Trophoblast cell (in vitro differentiated cells and primary cell): Measurements from ENCODE around the gene SLC47A2. TPM values are rescaled to one million over a fixed set of nuclear protein-coding genes. Genes with fewer than 3 reads are reported as not detected.
"Not testable (repeated sequence)": the region's sequence is repeated elsewhere in the genome, so short reads cannot be mapped to it uniquely, and the experiment has no call there.

Experiments
- DNase-seq, 2 donors: peaks; one replicate each; pipeline ENCODE4 v3.0.0-alpha.2; 2016
- H2AFZ ChIP-seq: 2 replicates; pipeline ENCODE4 v1.6.1; 2013; ENCODE audit warnings: low read length, moderate library complexity, mild to moderate bottlenecking; ENCODE audit not compliant: insufficient read depth, poor library complexity
- H2AK5ac ChIP-seq: 2 replicates; pipeline ENCODE4 v1.6.1; 2013; ENCODE audit warnings: mild to moderate bottlenecking, low read length
- H2BK120ac ChIP-seq: 2 replicates; pipeline ENCODE4 v1.6.1; 2013; ENCODE audit warnings: low read length, mild to moderate bottlenecking, moderate library complexity; ENCODE audit not compliant: insufficient read depth, poor library complexity
- H2BK12ac ChIP-seq: 2 replicates; pipeline ENCODE4 v1.6.1; 2013; ENCODE audit warnings: mild to moderate bottlenecking, low read length, moderate library complexity
- H2BK5ac ChIP-seq: 2 replicates; pipeline ENCODE4 v1.6.1; 2013; ENCODE audit warnings: low read length, low read depth, moderate library complexity, mild to moderate bottlenecking; ENCODE audit not compliant: poor library complexity
- H3K14ac ChIP-seq: 2 replicates; pipeline ENCODE4 v1.6.1; 2013; ENCODE audit warnings: mild to moderate bottlenecking, low read length
- H3K18ac ChIP-seq: 2 replicates; pipeline ENCODE4 v1.6.1; 2013; ENCODE audit warnings: mild to moderate bottlenecking, low read length
- H3K23ac ChIP-seq: 2 replicates; pipeline ENCODE4 v1.6.1; 2013; ENCODE audit warnings: low read length
- H3K27ac ChIP-seq: 2 replicates; pipeline ENCODE4 v1.5.1; 2013; ENCODE audit warnings: low read depth, mild to moderate bottlenecking, inconsistent platforms, low read length, moderate library complexity
- H3K27me3 ChIP-seq: 2 replicates; pipeline ENCODE4 v1.6.1; 2013; ENCODE audit warnings: inconsistent platforms, mild to moderate bottlenecking, low read length, moderate library complexity; ENCODE audit not compliant: insufficient read depth
- H3K36me3 ChIP-seq, 2 experiments: 1 replicate in 1 of 2; 2 replicates in 1 of 2; pipeline ENCODE4 v1.6.1; 2013; ENCODE audit warnings: low read length in 2 of 2, mild to moderate bottlenecking in 2 of 2, moderate library complexity in 1 of 2; ENCODE audit not compliant: insufficient read depth in 2 of 2, control insufficient read depth in 1 of 2
- H3K4ac ChIP-seq: 2 replicates; pipeline ENCODE4 v1.6.1; 2013; ENCODE audit warnings: low read depth, mild to moderate bottlenecking, low read length, moderate library complexity
- H3K4me1 ChIP-seq, 2 experiments: 1 replicate in 1 of 2; 2 replicates in 1 of 2; pipeline ENCODE4 v1.6.1; 2013; ENCODE audit warnings: low read length in 2 of 2, mild to moderate bottlenecking in 2 of 2, moderate library complexity in 1 of 2; ENCODE audit not compliant: insufficient read depth in 2 of 2, control insufficient read depth in 1 of 2
- H3K4me2 ChIP-seq: 2 replicates; pipeline ENCODE4 v1.6.1; 2013; ENCODE audit warnings: inconsistent platforms, mild to moderate bottlenecking, low read length, moderate library complexity
- H3K4me3 ChIP-seq: 2 replicates; pipeline ENCODE4 v1.5.1; 2013; ENCODE audit warnings: mild to moderate bottlenecking, low read depth, low read length, inconsistent platforms
- H3K79me1 ChIP-seq: one replicate; pipeline ENCODE4 v1.6.1; 2013; ENCODE audit warnings: low read length
- H3K79me2 ChIP-seq: 2 replicates; pipeline ENCODE4 v1.6.1; 2013; ENCODE audit warnings: low read length, mild to moderate bottlenecking; ENCODE audit not compliant: control insufficient read depth, insufficient read depth, poor library complexity
- H3K9ac ChIP-seq: 2 replicates; pipeline ENCODE4 v1.6.1; 2013; ENCODE audit warnings: mild to moderate bottlenecking, low read length
- H3K9me3 ChIP-seq: 2 replicates; pipeline ENCODE4 v1.6.1; 2013; ENCODE audit warnings: low read depth, mild to moderate bottlenecking, control low read depth, inconsistent platforms, low read length; ENCODE audit not compliant: insufficient read depth
- H4K12ac ChIP-seq: 2 replicates; pipeline ENCODE4 v1.6.1; 2013; ENCODE audit warnings: low read depth, mild to moderate bottlenecking, low read length, moderate library complexity
- H4K8ac ChIP-seq: 2 replicates; pipeline ENCODE4 v1.6.1; 2013; ENCODE audit warnings: low read depth, mild to moderate bottlenecking, low read length, moderate library complexity
- H4K91ac ChIP-seq: one replicate; pipeline ENCODE4 v1.6.1; 2013; ENCODE audit warnings: low read depth, mild to moderate bottlenecking, low read length, moderate library complexity
- WGBS: extraction: QIAGEN DNeasy Blood & Tissue Kit; methylation state at CpG from one replicate; pipeline ENCODE4 v1.1.7; 2013; ENCODE audit warnings: missing lambda C conversion rate; ENCODE audit not compliant: insufficient read length, insufficient coverage; ENCODE audit errors: extremely low coverage; 5-methylcytosine and 5-hydroxymethylcytosine counted together
- polyA plus RNA-seq: library from polyadenylated mRNA; stranded (reverse); fragments of 200-250 nt; gene quantifications from 2 replicates; pipeline ENCODE4 v1.2.3, GENCODE V29; 2013

SLC47A2 gene, protein sequence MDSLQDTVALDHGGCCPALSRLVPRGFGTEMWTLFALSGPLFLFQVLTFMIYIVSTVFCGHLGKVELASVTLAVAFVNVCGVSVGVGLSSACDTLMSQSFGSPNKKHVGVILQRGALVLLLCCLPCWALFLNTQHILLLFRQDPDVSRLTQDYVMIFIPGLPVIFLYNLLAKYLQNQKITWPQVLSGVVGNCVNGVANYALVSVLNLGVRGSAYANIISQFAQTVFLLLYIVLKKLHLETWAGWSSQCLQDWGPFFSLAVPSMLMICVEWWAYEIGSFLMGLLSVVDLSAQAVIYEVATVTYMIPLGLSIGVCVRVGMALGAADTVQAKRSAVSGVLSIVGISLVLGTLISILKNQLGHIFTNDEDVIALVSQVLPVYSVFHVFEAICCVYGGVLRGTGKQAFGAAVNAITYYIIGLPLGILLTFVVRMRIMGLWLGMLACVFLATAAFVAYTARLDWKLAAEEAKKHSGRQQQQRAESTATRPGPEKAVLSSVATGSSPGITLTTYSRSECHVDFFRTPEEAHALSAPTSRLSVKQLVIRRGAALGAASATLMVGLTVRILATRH
- not detected in 2 replicates for polyA plus RNA-seq

DNA sequence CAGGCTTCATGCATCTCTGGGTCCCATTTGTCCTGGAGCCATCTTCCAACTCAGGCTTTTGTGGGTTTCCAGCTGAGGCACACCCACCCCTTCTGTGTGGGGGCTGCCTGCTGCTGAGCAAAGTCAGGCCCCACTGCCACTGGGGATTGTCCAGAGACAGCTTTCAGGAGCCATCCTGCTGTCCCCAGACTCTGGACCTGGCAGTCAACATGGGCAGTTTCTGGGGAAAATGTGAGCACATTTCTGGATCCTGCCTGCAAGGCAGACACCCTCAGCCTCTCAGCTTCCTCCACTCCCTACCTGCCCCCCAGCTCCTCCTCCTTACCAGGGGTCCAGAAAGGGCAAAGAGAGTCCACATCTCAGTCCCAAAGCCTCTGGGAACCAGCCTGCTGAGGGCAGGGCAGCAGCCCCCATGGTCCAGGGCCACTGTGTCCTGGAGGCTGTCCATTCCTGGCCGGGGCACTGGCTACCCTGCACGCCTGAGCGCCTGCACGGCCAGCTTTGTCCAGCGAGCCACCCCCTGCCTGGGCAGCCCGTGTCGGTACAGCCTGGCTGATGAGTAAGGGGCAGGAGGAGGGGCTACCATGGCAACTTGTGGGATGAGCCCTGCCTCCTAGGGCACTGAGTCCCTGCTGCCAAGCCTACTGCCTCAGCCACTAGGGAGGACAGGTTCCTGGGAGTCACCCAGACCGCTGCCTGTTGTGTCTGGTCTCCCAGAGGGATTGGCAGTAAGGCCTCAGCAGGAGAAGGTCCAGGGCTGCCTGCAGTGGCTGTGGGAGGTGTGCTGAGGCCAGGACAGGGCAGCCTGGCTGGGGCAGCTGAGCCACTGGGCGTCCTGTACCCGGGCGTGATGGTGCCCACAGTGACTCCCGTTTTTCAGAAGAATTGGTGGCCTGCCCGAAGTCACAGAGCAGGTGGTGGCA is at the start of gene SLC47A2:
SLC47A2 (minus strand) TSS at position 477 of the 923 bp plus-strand sequence; CDS start at position 448, 29 bp downstream.
- Histone ChIP-seq H3K4me3 (no peak within 1 kb of the TSS), H4K91ac (no peak within 1 kb of the TSS), H3K4ac (no peak within 1 kb of the TSS), H4K8ac (no peak within 1 kb of the TSS), H3K23ac (no peak within 1 kb of the TSS), H3K9ac (no peak within 1 kb of the TSS), H3K27ac (no peak within 1 kb of the TSS), H3K36me3 (no peaks in the 10 kb centered on the region), H3K14ac (no peak within 1 kb of the TSS), H2AK5ac (no peak within 1 kb of the TSS), H4K12ac (no peak within 1 kb of the TSS), H2BK5ac (no peak within 1 kb of the TSS), H3K9me3 (peaks cover 2% of the 10 kb centered on the region), H3K79me1 (no peaks in the 10 kb centered on the region), H2BK120ac (no peak within 1 kb of the TSS), H3K4me2 (no peak within 1 kb of the TSS), H2BK12ac (no peak within 1 kb of the TSS), H2AFZ (no peak within 1 kb of the TSS), H3K27me3 (no peaks in the 10 kb centered on the region), H3K4me1 (peaks cover 8 to 13% of the 10 kb centered on the region in 2 experiments), H3K79me2 (no peaks in the 10 kb centered on the region), H3K18ac (no peak within 1 kb of the TSS)
- no CpG with 5 or more reads among the region's 13 CpGs for WGBS
- no peak for DNase-seq

DNA sequence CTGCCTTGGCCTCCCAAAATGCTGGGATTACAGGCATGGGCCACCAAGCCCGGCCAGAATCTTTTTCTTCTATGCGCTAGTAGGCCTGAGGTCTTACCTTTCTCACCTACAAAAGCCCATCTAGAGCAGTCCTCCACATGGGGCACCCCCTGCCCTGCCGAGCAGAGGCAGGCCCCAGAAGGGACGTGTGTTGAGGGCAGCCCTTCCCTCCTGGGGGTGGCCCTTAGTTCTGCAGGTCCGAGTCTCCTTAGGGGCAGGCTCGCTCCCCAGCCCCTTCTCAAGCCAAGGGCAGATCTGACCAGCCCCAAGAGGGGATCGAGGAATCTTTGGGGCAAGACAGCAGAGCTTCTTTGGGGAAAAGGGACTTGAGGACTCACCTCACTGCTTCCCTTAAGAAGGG is 49.6 kb upstream of the SLC47A2 start:
- no peak overlapping the region for H3K14ac ChIP-seq
- no peak overlapping the region for H3K4me3 ChIP-seq
- no peak overlapping the region for H4K12ac ChIP-seq
- H3K27ac ChIP-seq, result no peak overlapping the region
- no peak overlapping the region for H2BK5ac ChIP-seq
- WGBS, result no CpG with 5 or more reads among the region's 7 CpGs
- no peaks in the 10 kb centered on the region for H3K79me2 ChIP-seq
- H3K9me3 ChIP-seq, result peaks cover 2% of the 10 kb centered on the region
- no peak overlapping the region for H2AFZ ChIP-seq
- H3K4ac ChIP-seq, result no peak overlapping the region
- no peak overlapping the region for H3K9ac ChIP-seq
- no peak overlapping the region for H3K18ac ChIP-seq
- no peaks in the 10 kb centered on the region for H3K27me3 ChIP-seq
- no peak overlapping the region for H4K8ac ChIP-seq
- no peak for DNase-seq
- H2BK120ac ChIP-seq, result no peak overlapping the region
- H3K36me3 ChIP-seq, result no peaks in the 10 kb centered on the region
- H3K4me2 ChIP-seq, result no peak overlapping the region
- H3K79me1 ChIP-seq, result no peaks in the 10 kb centered on the region
- no peak overlapping the region for H4K91ac ChIP-seq
- H2AK5ac ChIP-seq, result no peak overlapping the region
- H3K4me1 ChIP-seq, result no peaks in the 10 kb centered on the region
- H3K23ac ChIP-seq, result no peak overlapping the region
- no peak overlapping the region for H2BK12ac ChIP-seq

DNA sequence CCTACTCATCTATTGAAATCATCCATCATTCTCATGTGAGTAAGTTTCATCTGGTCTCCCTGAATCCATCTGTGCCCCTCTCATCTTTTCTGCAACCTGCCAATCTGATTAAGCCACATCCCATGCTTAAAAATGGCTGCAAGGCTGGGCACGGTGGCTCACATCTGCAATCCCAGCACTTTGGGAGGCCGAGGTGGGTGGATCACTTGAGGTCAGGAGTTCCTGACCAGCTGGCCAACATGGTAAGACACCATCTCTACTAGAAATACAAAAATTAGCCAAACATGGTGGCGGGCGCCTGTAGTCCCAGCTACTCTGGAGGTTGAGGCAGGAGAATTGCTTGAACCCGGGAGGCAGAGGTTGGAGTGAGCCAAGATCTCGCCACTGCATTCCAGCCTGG is 47.6 kb upstream of the SLC47A2 start:
- not testable (repeated sequence) for H3K9me3 ChIP-seq, H3K4me3 ChIP-seq, H4K8ac ChIP-seq, H3K4me2 ChIP-seq, DNase-seq, H3K79me1 ChIP-seq, H3K27ac ChIP-seq, H4K12ac ChIP-seq, H3K36me3 ChIP-seq, H3K4me1 ChIP-seq, H2AK5ac ChIP-seq, H3K14ac ChIP-seq, H2AFZ ChIP-seq, H3K27me3 ChIP-seq, H2BK5ac ChIP-seq, H3K9ac ChIP-seq, H3K23ac ChIP-seq, H3K79me2 ChIP-seq, H3K4ac ChIP-seq, H4K91ac ChIP-seq, H2BK120ac ChIP-seq, H3K18ac ChIP-seq, H2BK12ac ChIP-seq
- WGBS, result no CpG with 5 or more reads among the region's 6 CpGs

DNA sequence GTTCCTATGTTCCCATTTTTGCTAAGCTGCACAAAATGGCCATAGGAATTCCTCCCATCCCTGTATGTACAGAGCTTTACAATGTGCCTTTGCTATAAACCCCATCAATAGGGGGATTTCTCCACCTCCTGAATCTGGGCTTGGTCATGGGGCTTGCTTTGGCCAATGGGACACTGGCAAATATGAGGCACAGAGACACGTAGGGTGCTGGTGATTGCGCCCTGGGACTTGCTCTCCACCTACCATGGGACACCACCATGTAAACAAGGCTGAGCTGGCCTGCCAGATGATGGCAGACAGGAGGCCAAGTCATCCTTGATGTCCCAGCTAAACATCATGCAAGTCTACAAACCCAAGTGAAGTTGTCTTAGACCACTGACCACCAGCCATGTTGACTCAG is 47.0 kb upstream of the SLC47A2 start:
- Histone ChIP-seq H3K18ac (no peak overlapping the region), H3K79me2 (no peaks in the 10 kb centered on the region), H3K4me1 (no peaks in the 10 kb centered on the region), H2BK120ac (no peak overlapping the region), H4K12ac (no peak overlapping the region), H2BK5ac (no peak overlapping the region), H4K8ac (no peak overlapping the region), H2AK5ac (no peak overlapping the region), H3K27me3 (no peaks in the 10 kb centered on the region), H3K23ac (no peak overlapping the region), H3K9ac (peak overlapping the region; percentile 28), H3K4ac (no peak overlapping the region), H3K9me3 (no peaks in the 10 kb centered on the region), H2BK12ac (no peak overlapping the region), H3K27ac (no peak overlapping the region), H3K14ac (no peak overlapping the region), H3K4me2 (no peak overlapping the region), H3K4me3 (no peak overlapping the region), H3K79me1 (no peaks in the 10 kb centered on the region), H2AFZ (no peak overlapping the region), H4K91ac (no peak overlapping the region), H3K36me3 (no peaks in the 10 kb centered on the region)
- no peak for DNase-seq
- WGBS, result no CpG with 5 or more reads among the region's 2 CpGs
